Stimulated activated CD4-positive, alpha-beta T cell treated with anti-CD3 and anti-CD28 coated beads, Interleukin-1b, Interleukin-23, amount 100 ng/mL, for 24 hours (primary cell): ENCODE data around the gene P2RY14.
"Not testable (repeated sequence)": the region's sequence is repeated elsewhere in the genome, so short reads cannot be mapped to it uniquely, and the experiment has no call there.

Experiments used
- DNase-seq, 4 experiments: peaks; one replicate each; pipeline ENCODE4 v3.0.0-alpha.2; 2020; ENCODE audit warnings: low read depth in 4 of 4, low spot score in 1 of 4

Gene P2RY14

DNA sequence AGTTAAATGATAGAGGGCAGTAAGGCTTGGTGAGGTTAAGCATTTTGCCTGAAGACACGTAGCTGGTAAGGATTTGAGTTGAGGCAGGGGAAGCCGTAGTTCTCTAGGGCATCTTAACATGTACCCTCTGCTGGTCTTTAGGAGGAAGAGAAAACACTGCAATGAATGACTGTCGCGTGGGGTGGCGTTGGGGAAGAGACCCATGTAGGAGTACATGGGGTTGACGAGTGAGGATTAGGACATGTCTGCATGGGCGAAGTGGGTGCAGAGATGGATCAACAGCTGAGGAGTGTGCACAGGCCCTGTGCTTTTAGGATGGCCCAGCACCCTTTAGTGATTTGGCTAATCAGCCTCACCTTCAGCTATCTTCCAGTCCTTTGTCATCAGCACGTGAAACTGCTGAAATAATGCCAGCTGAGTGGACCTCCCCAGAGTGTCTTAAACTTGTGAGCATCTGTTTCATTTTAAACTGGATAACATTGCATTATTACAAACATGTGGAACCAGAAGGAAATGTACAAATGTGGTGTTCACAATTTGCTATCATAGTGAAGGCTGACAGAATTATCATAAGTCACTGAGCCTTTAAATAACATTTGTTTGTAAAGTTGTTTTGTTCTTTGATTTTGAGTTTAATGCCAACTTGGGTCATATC, 15.3 kb downstream of the P2RY14 start:
- no peak for DNase-seq

GRCh38 chr3:151259664-151260063, 18.7 kb downstream of the P2RY14 start:
- DNase-seq = no peak

- no peak for DNase-seq
Observed at GRCh38 chr3:151256749-151257148, 21.6 kb downstream of the P2RY14 start.

DNA sequence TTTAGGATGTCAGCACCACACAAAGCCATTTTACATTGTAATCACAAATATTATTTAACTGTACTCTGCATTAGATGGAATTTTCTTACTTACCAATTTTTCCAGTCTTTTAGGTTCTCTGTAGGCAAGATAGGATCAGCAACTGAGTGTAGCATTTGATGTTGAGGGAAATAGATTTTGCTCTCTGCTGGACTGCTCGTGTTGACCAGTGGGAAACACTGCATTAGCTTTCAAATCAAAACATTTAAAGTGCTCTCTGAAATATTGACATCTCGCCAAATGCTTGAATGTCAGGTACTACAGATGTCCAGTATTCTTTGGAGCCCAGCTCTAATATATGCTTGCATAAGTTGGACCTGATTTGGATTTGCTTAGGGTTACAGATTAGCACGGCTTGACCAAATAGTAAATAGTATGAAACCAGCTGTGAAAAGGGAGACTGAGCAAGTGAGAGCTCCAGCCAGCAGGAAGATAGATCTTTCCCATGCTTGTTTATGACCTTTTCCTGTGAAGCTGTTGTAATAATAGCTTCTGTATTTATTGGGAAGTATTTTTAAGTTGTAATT, 29.5 kb downstream of the P2RY14 start:
- DNase-seq = no peak

DNA sequence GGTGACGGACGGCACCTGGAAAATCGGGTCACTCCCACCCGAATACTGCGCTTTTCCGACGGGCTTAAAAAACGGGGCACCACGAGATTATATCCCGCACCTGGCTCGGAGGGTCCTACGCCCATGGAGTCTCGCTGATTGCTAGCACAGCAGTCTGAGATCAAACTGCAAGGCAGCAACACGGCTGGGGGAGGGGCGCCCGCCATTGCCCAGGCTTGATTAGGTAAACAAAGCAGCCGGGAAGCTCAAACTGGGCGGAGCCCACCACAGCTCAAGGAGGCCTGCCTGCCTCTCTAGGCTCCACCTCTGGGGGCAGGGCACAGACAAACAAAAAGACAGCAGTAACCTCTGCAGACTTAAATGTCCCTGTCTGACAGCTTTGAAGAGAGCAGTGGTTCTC, 36.3 kb downstream of the P2RY14 start:
- DNase-seq = not testable (repeated sequence)

- no peak for DNase-seq
Observed at GRCh38 chr3:151236736-151237135, 41.6 kb downstream of the P2RY14 start.

DNA sequence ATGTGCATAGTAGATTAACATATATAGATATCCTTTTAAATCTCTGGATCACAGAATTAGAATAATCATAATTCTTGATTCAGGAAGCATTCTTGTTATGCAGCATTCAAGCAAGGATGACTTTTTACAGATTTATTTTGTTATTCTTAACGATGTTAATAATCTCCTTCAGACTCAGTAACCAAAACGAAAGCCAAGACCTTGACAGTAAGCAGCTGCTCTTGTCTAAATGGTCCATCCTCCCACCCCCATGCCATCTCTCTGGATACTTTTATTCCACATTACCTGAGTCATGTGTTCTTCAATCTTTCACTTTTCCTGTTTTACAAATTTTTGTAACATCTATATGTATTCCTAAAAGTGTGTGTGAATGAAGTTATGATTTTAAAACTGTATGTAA, 42.0 kb downstream of the P2RY14 start:
- no peak for DNase-seq

DNA sequence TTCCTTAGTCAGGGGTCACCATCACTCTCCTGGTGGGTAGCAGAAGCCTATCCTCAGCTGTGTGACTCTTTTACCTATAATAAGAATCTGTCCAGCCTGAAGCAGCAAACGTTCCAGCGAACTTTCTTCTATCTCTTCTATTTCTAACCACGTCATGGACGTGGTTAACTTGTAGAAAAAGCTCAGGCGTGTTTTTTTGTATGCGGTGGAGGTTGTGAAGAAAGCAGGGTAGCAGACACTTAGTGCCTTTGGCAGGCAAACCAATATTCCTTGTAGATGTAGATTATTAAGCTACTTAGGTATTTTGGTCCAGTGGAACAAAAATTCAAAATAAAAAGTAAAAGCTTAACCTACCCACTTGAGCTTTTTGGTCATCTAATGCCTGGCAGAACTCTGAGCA, 43.5 kb downstream of the P2RY14 start:
- no peak for DNase-seq

- no peak for DNase-seq
Observed at GRCh38 chr3:151232991-151233390, 45.4 kb downstream of the P2RY14 start.

DNA sequence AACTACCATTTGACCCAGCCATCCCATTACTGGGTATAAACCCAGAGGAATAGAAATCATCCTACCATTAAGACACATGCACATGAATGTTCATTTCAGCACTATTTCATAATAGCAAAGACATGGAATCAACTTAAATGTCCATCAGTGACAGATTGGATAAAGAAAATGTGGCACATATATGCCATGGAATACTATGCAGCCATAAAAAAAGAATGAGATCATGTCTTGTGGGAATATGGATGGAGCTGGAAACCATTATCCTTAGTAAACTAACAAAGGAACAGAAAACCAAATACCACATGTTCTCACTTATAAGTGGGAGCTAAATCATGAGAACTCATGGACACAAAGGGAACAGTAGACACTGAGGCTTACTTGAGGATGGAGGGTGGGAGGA, 45.9 kb downstream of the P2RY14 start:
- DNase-seq = not testable (repeated sequence)

GRCh38 chr3:151230646-151231045, 47.7 kb downstream of the P2RY14 start:
- DNase-seq = no peak

- DNase-seq = no peak
Observed at GRCh38 chr3:151228666-151229040, 49.7 kb downstream of the P2RY14 start.

- peak; percentile 57 to 74 (median 64) for DNase-seq
Observed at GRCh38 chr3:151227807-151228665, 50.3 kb downstream of the P2RY14 start.

DNA sequence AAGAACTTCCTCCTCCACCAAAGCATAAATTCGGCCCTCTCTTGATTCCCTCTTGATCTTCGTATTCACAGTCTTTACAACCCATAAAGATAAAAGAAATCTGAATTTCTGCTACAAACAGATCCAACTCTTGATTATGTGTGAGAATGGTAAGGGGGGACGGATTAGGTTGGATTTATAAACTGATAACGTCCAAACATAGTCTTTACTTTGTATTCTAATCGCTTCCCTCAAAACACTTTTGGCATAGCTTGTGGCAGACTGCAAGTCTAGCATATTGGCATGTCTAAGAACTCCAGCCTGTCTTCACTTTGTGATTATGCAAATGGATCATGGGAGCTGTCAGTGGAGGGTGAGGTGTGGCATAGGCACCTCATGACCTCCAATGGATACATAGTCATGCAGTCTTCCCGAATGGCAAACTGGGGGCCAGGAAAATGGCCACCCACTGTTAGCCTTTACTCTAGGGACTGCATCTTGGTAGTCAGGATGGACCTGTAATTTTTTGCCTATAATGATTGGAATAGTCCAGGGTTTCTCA, 51.0 kb downstream of the P2RY14 start:
- no peak for DNase-seq

- DNase-seq = no peak
Observed at GRCh38 chr3:151226825-151227224, 51.5 kb downstream of the P2RY14 start.

DNA sequence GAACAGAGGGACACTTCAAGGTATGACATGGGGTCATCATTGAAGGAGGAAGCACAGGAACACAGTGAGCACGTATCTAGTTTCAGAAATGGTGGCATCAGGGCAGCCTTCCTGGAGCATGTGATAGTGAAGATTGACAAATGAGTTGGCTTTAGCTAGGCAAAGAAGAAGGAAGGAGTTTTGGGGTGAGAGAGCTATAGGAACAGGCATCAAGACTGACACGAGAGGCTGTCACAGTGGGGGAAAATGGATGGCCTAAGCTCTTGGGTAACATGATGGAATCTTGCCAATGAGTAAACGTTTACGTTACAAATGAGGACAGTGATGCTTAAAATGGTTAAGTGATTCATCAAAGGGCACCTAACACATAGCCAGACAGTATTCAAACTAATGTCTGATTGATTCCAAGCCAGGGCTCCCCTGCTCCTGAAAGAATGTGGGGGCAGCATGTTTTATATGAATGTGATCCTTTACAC, 52.2 kb downstream of the P2RY14 start:
- no peak for DNase-seq

GRCh38 chr3:151225040-151225975, 53.0 kb downstream of the P2RY14 start:
- no peak for DNase-seq

- no peak for DNase-seq
Observed at GRCh38 chr3:151224268-151224866, 54.0 kb downstream of the P2RY14 start.

GRCh38 chr3:151219056-151219455, 59.3 kb downstream of the P2RY14 start:
- DNase-seq = no peak

GRCh38 chr3:151218136-151218535, 60.2 kb downstream of the P2RY14 start:
- no peak for DNase-seq
